BJ (cell line): ENCODE measurements around the gene DCLK1. TPM values are rescaled to one million over a fixed set of nuclear protein-coding genes. Genes with fewer than 3 reads are reported as not detected.

Source experiments
- CTCF ChIA-PET: fragments of 350-600 bp; formaldehyde crosslinking; extraction: SDS; loops from one replicate; lab custom pipeline; 2021; ENCODE audit warnings: antibody characterized with exemption, inconsistent platforms; lab: Yijun Ruan, JAX
- POLR2A ChIA-PET: fragments of 300-600 bp; sonication (Branson Sonifier 250); formaldehyde crosslinking; extraction: SDS; loops from one replicate; lab custom pipeline; 2021; ENCODE audit warnings: antibody characterized with exemption; lab: Charles Lee
- DNase-seq: peaks from one replicate; pipeline ENCODE4 v3.0.0-alpha.2; 2011; ENCODE audit warnings: low read depth
- H3K27me3 ChIP-seq: 2 replicates; pipeline ENCODE4 v1.6.0; 2011; ENCODE audit warnings: low read length; ENCODE audit not compliant: control insufficient read depth, insufficient read depth
- H3K36me3 ChIP-seq: 2 replicates; pipeline ENCODE4 v1.5.1; 2011; ENCODE audit warnings: low read length; ENCODE audit not compliant: control insufficient read depth, insufficient read depth
- H3K4me3 ChIP-seq: 2 replicates; pipeline ENCODE4 v1.5.1; 2011; ENCODE audit warnings: low read depth, mild to moderate bottlenecking, control low read depth, low read length
- polyA plus RNA-seq: library from polyadenylated mRNA; depleted of rRNA; stranded (reverse); fragments of >200 nt; gene quantifications from 2 replicates; pipeline ENCODE4 v1.2.3, GENCODE V29; 2011
- TF ChIP-seq, protein P1 (sequence below): IDR thresholded peaks from 2 replicates; pipeline ENCODE4 v1.5.1; 2011; ENCODE audit warnings: low read depth, mild to moderate bottlenecking, control low read depth, inconsistent platforms, low read length, moderate library complexity; ENCODE audit not compliant: insufficient read depth

The DCLK1 gene
- polyA plus RNA-seq, 1 experiment, result 1.1 TPM

DNA sequence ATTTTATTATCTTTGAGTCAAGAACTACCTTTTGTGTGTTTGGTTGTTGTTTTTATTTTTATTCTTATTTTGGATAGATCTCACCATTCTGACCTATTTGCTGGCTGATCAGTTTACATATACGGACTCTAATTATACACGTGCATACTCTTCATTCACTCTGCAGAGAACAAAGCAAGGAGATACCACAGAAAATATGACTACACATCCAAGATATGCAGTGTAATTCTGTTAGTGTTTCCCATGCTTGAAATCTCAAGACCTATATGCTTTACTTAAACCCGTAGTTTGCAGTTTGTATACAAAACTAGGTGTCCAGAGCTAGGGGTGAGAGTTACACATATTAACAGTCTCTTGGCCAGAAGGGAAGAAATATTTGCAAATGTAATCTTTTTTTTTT is 205.5 kb downstream of the DCLK1 start:
- CTCF ChIA-PET, result interaction anchor here (0.7 kb wide), 1 partner anchor 15 kb away, joined by 5 read pairs; no protein-coding TSS in a partner anchor
- H3K36me3 ChIP-seq, result no peaks in the 10 kb centered on the region
- TF ChIP-seq, protein P1, sequence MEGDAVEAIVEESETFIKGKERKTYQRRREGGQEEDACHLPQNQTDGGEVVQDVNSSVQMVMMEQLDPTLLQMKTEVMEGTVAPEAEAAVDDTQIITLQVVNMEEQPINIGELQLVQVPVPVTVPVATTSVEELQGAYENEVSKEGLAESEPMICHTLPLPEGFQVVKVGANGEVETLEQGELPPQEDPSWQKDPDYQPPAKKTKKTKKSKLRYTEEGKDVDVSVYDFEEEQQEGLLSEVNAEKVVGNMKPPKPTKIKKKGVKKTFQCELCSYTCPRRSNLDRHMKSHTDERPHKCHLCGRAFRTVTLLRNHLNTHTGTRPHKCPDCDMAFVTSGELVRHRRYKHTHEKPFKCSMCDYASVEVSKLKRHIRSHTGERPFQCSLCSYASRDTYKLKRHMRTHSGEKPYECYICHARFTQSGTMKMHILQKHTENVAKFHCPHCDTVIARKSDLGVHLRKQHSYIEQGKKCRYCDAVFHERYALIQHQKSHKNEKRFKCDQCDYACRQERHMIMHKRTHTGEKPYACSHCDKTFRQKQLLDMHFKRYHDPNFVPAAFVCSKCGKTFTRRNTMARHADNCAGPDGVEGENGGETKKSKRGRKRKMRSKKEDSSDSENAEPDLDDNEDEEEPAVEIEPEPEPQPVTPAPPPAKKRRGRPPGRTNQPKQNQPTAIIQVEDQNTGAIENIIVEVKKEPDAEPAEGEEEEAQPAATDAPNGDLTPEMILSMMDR, result no peak
- H3K27me3 ChIP-seq, result no peaks in the 10 kb centered on the region
- POLR2A ChIA-PET, result no interaction called here
- DNase-seq, result no peak
- no peak overlapping the region for H3K4me3 ChIP-seq

- Histone ChIP-seq H3K36me3 (no peaks in the 10 kb centered on the region), H3K4me3 (no peak overlapping the region), H3K27me3 (no peaks in the 10 kb centered on the region)
- TF ChIP-seq, protein P1, result no peak
- DNase-seq, result no peak
- CTCF ChIA-PET, result interaction anchor here (0.6 kb wide), 1 partner anchor 16 kb away, joined by 4 read pairs; no protein-coding TSS in a partner anchor
- POLR2A ChIA-PET, result no interaction called here
These were observed 207.8 kb downstream of the DCLK1 start for GRCh38 chr13:35923347-35923746.

DNA sequence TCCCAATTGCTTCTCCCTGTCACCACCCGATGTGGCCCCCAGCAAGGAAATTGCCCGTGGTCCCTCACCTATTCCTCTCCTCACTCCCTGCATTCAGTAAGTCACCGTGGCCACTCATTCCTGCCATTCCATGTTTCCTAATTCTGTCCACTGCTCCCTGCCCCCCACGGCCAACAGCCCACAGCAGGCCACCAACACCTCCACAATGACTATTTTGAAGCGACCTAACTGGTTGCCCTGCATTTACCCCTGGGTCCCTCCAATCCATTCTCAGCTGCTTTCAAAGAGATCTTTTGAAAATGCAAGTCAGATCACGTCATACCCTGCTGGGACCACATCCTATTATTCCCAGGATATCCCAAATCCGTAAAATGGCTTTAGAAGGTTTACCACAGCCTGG is 210.4 kb downstream of the DCLK1 start:
- ChIA-PET CTCF (interaction anchor here (0.5 kb wide), 1 partner anchor 102 kb away, joined by 3 read pairs; no protein-coding TSS in a partner anchor), POLR2A (no interaction called here)
- Histone ChIP-seq H3K4me3 (no peak overlapping the region), H3K27me3 (no peaks in the 10 kb centered on the region), H3K36me3 (no peaks in the 10 kb centered on the region)
- TF ChIP-seq, protein P1, result no peak
- no peak for DNase-seq

GRCh38 chr13:35917942-35918645 is 213.1 kb downstream of the DCLK1 start:
- no peak for DNase-seq
- CTCF ChIA-PET, result no interaction called here
- Histone ChIP-seq H3K27me3 (no peaks in the 10 kb centered on the region), H3K4me3 (no peak overlapping the region), H3K36me3 (no peaks in the 10 kb centered on the region)
- POLR2A ChIA-PET, result no interaction called here
- TF ChIP-seq, protein P1, result no peak

- CTCF ChIA-PET, result interaction anchor here (1.9 kb wide), 1 partner anchor 16 kb away, joined by 5 read pairs; no protein-coding TSS in a partner anchor
- H3K4me3 ChIP-seq, result no peak overlapping the region
- POLR2A ChIA-PET, result no interaction called here
- TF ChIP-seq, protein P1, result no peak
- no peaks in the 10 kb centered on the region for H3K27me3 ChIP-seq
- no peak for DNase-seq
- H3K36me3 ChIP-seq, result no peaks in the 10 kb centered on the region
These were observed 213.8 kb downstream of the DCLK1 start for GRCh38 chr13:35917252-35917941.
